PC-9 (cell line): ENCODE measurements around the gene LRRIQ3. TPM values are rescaled to one million over a fixed set of nuclear protein-coding genes. Genes with fewer than 3 reads are reported as not detected.

ENCODE experiments used
- BruUV-seq: library from RNA; stranded (reverse); fragments of 400-500 nt; replicated peaks from 2 replicates; lab custom pipeline; 2021; lab: Mats Ljungman, UMichigan
- CTCF ChIA-PET: fragments of 300-600 bp; sonication (Branson Sonifier 250); formaldehyde crosslinking; loops from one replicate; lab custom pipeline; 2022; ENCODE audit warnings: antibody characterized with exemption; lab: Charles Lee
- POLR2A ChIA-PET: fragments of 300-600 bp; sonication (Branson Sonifier 250); formaldehyde crosslinking; loops from one replicate; lab custom pipeline; 2022; ENCODE audit warnings: antibody characterized with exemption; ENCODE audit not compliant: unreplicated experiment; lab: Charles Lee
- DNase-seq, 2 experiments: peaks; one replicate each; pipeline versions ENCODE4 v3.0.0 to v3.0.0-alpha.2; 2015 to 2022; ENCODE audit warnings: mixed read lengths in 1 of 2
- H2AFZ ChIP-seq: fragments of 200-600 bp; sonication (generic); 2 replicates; pipeline ENCODE4 v1.8.1; 2017; ENCODE audit warnings: antibody characterized with exemption
- H3F3A ChIP-seq: fragments of 200-600 bp; sonication (generic); 2 replicates; pipeline ENCODE4 v1.8.1; 2017; ENCODE audit warnings: antibody characterized with exemption, mild to moderate bottlenecking, low read depth; ENCODE audit not compliant: insufficient read depth
- H3K27ac ChIP-seq: fragments of 200-600 bp; sonication (generic); 2 replicates; pipeline ENCODE4 v1.6.1; 2016; ENCODE audit warnings: mixed run types
- H3K27me3 ChIP-seq: fragments of 200-600 bp; sonication (generic); 2 replicates; pipeline ENCODE4 v1.6.1; 2016; ENCODE audit warnings: low read depth, mixed run types; ENCODE audit not compliant: insufficient read depth
- H3K36me3 ChIP-seq: fragments of 200-600 bp; sonication (generic); 2 replicates; pipeline ENCODE4 v1.6.1; 2016; ENCODE audit warnings: low read depth, mixed run types
- H3K4me1 ChIP-seq: fragments of 200-600 bp; sonication (generic); replicated peaks from 2 replicates; pipeline ENCODE4 v1.6.1; 2016; ENCODE audit warnings: mixed run types; ENCODE audit not compliant: insufficient read depth
- H3K4me2 ChIP-seq: fragments of 200-600 bp; sonication (generic); 2 replicates; pipeline ENCODE4 v1.6.1; 2017; ENCODE audit warnings: mixed run types
- H3K4me3 ChIP-seq: fragments of 200-600 bp; sonication (generic); 2 replicates; pipeline ENCODE4 v1.6.1; 2016; ENCODE audit warnings: mixed run types
- H3K79me2 ChIP-seq: fragments of 200-600 bp; sonication (generic); 2 replicates; pipeline ENCODE4 v1.6.1; 2017; ENCODE audit warnings: low read depth, mixed run types
- H3K9me2 ChIP-seq: fragments of 200-600 bp; sonication (generic); 2 replicates; pipeline ENCODE4 v1.8.1; 2017; ENCODE audit warnings: mild to moderate bottlenecking; ENCODE audit not compliant: insufficient read depth
- H3K9me3 ChIP-seq: fragments of 200-600 bp; sonication (generic); 2 replicates; pipeline ENCODE4 v1.8.1; 2016; ENCODE audit warnings: low read depth; ENCODE audit not compliant: insufficient read depth
- H4K20me1 ChIP-seq: fragments of 200-600 bp; sonication (generic); 2 replicates; pipeline ENCODE4 v1.8.1; 2017; ENCODE audit not compliant: insufficient read depth
- EZH2 ChIP-seq: fragments of 200-600 bp; sonication (generic); IDR thresholded peaks from 2 replicates; pipeline ENCODE4 v1.8.0; 2017; ENCODE audit warnings: antibody characterized with exemption, low read depth
- intact Hi-C: fragments of 100-400 bp; cut with micrococcal nuclease; formaldehyde crosslinking; loops from one replicate; pipeline ENCODE4 v1.10.0; 2022; ENCODE audit not compliant: unreplicated experiment
- total RNA-seq: library from RNA; stranded (reverse); gene quantifications from 2 replicates; pipeline ENCODE4 v1.2.3, GENCODE V29; 2021
- TF ChIP-seq, protein P1 (sequence below): fragments of 200-600 bp; sonication (generic); conservative IDR thresholded peaks from 2 replicates; pipeline ENCODE4 v1.6.1; 2017; ENCODE audit warnings: mixed run types, antibody characterized with exemption, mild to moderate bottlenecking, moderate library complexity

LRRIQ3 gene
- total RNA-seq, 1 experiment from 2014 or later, result 1.5 TPM

GRCh38 chr1:74236440-74236839 lies 38.5 kb upstream of the LRRIQ3 start:
- no TSS peak for BruUV-seq
- no peak for DNase-seq
- H2AFZ ChIP-seq, result no peak overlapping the region
- no peaks in the 10 kb centered on the region for H3F3A ChIP-seq
- no peak overlapping the region for H3K4me3 ChIP-seq
- H3K27ac ChIP-seq, result no peak overlapping the region
- intact Hi-C loops, result no loop called here
- H3K9me3 ChIP-seq, result no peaks in the 10 kb centered on the region
- TF ChIP-seq, protein P1, sequence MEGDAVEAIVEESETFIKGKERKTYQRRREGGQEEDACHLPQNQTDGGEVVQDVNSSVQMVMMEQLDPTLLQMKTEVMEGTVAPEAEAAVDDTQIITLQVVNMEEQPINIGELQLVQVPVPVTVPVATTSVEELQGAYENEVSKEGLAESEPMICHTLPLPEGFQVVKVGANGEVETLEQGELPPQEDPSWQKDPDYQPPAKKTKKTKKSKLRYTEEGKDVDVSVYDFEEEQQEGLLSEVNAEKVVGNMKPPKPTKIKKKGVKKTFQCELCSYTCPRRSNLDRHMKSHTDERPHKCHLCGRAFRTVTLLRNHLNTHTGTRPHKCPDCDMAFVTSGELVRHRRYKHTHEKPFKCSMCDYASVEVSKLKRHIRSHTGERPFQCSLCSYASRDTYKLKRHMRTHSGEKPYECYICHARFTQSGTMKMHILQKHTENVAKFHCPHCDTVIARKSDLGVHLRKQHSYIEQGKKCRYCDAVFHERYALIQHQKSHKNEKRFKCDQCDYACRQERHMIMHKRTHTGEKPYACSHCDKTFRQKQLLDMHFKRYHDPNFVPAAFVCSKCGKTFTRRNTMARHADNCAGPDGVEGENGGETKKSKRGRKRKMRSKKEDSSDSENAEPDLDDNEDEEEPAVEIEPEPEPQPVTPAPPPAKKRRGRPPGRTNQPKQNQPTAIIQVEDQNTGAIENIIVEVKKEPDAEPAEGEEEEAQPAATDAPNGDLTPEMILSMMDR, result no peak
- no peak for TF ChIP-seq EZH2
- H3K36me3 ChIP-seq, result no peaks in the 10 kb centered on the region
- H3K4me1 ChIP-seq, result no peaks in the 10 kb centered on the region
- H3K4me2 ChIP-seq, result no peak overlapping the region
- H3K27me3 ChIP-seq, result no peaks in the 10 kb centered on the region
- H3K9me2 ChIP-seq, result no peaks in the 10 kb centered on the region
- ChIA-PET CTCF (no interaction called here), POLR2A (no interaction called here)
- no peaks in the 10 kb centered on the region for H3K79me2 ChIP-seq
- H4K20me1 ChIP-seq, result no peaks in the 10 kb centered on the region

DNA sequence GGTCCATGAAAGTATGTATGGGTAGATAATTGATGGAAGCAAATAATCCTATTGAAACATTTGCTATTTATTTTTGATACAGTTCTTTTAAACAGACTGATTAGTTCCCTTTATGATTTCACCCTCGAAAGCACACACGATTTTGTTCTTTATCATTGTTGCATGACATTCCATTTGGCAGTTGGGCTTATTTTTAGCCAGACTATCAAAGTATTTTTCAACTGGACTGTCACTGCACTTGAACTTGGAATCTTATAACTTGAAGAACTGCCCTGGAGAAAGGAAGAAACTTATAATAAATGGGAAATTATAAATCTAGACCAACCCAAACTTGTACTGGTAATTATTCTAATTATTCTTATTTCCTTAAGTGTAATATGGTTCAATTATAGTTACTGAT lies 37.2 kb upstream of the LRRIQ3 start, which contains the start of gene TNNI3K:
Gene TNNI3K, plus strand, starts transcription at position 235 of the 400 bp plus-strand sequence. Its CDS starts 65 bp downstream, at position 300.
- H2AFZ ChIP-seq, result no peak within 1 kb of the TSS
- no peak for DNase-seq
- no peaks in the 10 kb centered on the region for H3K36me3 ChIP-seq
- H3K9me2 ChIP-seq, result no peaks in the 10 kb centered on the region
- no TSS peak for BruUV-seq
- TF ChIP-seq EZH2, result no peak
- ChIA-PET CTCF (no interaction called here), POLR2A (no interaction called here)
- no peaks in the 10 kb centered on the region for H3F3A ChIP-seq
- H3K4me1 ChIP-seq, result no peaks in the 10 kb centered on the region
- intact Hi-C loops, result no loop called here
- no peaks in the 10 kb centered on the region for H4K20me1 ChIP-seq
- no peak within 1 kb of the TSS for H3K4me3 ChIP-seq
- no peaks in the 10 kb centered on the region for H3K9me3 ChIP-seq
- no peaks in the 10 kb centered on the region for H3K79me2 ChIP-seq
- H3K27ac ChIP-seq, result no peak within 1 kb of the TSS
- no peaks in the 10 kb centered on the region for H3K27me3 ChIP-seq
- no peak within 1 kb of the TSS for H3K4me2 ChIP-seq

DNA sequence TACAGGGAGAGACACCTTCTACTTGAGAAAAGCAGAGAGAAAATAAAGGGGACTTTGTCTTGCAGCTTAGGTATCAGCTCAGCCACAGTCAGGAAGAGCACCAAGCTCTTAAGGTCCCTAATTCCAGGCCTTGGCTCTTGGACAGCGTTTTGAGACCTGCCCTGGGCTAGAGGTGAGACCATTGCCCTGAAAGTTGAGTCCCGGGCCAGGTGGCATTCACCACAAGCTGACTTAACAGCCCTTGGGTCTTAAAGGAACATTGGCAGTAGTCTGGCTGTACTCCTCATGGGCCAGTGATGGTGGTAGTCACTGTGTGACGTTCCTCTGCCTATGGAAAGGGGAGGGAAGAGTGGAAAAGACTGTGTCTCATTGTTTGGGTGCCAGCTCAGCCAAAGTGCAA lies 25.5 kb upstream of the LRRIQ3 start:
- no peaks in the 10 kb centered on the region for H3K79me2 ChIP-seq
- no peaks in the 10 kb centered on the region for H3K36me3 ChIP-seq
- no peak for DNase-seq
- no peak overlapping the region for H3K4me3 ChIP-seq
- BruUV-seq, result no TSS peak
- H3K9me3 ChIP-seq, result no peaks in the 10 kb centered on the region
- ChIA-PET CTCF (no interaction called here), POLR2A (no interaction called here)
- no peak overlapping the region for H3K4me2 ChIP-seq
- H3F3A ChIP-seq, result no peaks in the 10 kb centered on the region
- intact Hi-C loops, result no loop called here
- H3K4me1 ChIP-seq, result no peaks in the 10 kb centered on the region; the same call in 1 of the 2 replicates
- H4K20me1 ChIP-seq, result no peaks in the 10 kb centered on the region
- H3K27ac ChIP-seq, result no peak overlapping the region
- H3K27me3 ChIP-seq, result no peaks in the 10 kb centered on the region
- no peak overlapping the region for H2AFZ ChIP-seq
- H3K9me2 ChIP-seq, result peaks cover 4% of the 10 kb centered on the region; the same call in 1 of the 2 replicates
- TF ChIP-seq, protein P1, result no peak
- TF ChIP-seq EZH2, result no peak

- H3K4me1 ChIP-seq, result no peaks in the 10 kb centered on the region; the same call in 1 of the 2 replicates
- ChIA-PET POLR2A (interaction anchor here (0.7 kb wide), 1 partner anchor 629 kb away, joined by 5 read pairs; no protein-coding TSS in a partner anchor), CTCF (no interaction called here)
- H3K4me2 ChIP-seq, result peak overlapping the region; percentile 35
- no peaks in the 10 kb centered on the region for H3K36me3 ChIP-seq
- H3K9me2 ChIP-seq, result no peaks in the 10 kb centered on the region
- intact Hi-C loops, result no loop called here
- no peaks in the 10 kb centered on the region for H3K27me3 ChIP-seq
- H3K79me2 ChIP-seq, result no peaks in the 10 kb centered on the region
- no TSS peak for BruUV-seq
- TF ChIP-seq EZH2, result no peak
- TF ChIP-seq, protein P1, result no peak
- peak in 1 of 2 experiments; percentile 70 for DNase-seq
- no peak overlapping the region for H2AFZ ChIP-seq
- H3K4me3 ChIP-seq, result no peak overlapping the region; the same call in 1 of the 2 replicates
- H3F3A ChIP-seq, result no peaks in the 10 kb centered on the region
- no peaks in the 10 kb centered on the region for H3K9me3 ChIP-seq
- no peak overlapping the region for H3K27ac ChIP-seq
- H4K20me1 ChIP-seq, result no peaks in the 10 kb centered on the region
These were observed 24.7 kb upstream of the LRRIQ3 start for GRCh38 chr1:74222701-74223100.
